ENCODE results near the gene GALNT5.
A peak's percentile ranks its signal among the peaks of the same experiment; 100 is the strongest.

Gene GALNT5

DNA sequence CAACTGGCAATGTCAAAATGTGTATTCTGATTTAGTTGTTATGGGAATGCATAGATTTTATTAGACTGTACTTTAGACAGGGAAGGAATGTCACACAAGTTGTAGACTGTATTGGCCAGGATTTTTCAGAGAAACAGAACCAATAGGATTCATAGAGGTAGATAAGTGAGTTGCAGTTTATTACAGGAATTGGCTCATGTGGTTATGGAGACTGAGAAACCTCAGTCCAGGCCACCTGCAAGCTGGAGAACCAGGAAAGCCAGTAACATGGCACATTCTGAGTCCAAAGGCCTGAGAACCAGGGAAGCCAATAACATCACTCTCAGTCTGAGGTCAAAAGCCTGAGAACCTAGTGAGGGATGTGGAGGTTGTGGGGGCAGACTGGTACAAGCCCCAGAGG is 1.8 kb upstream of the GALNT5 start:
- Histone ChIP-seq H3K27me3 (ENCODE audit: low read depth, low read length) (no peaks in the 10 kb centered on the region), H3K9ac (ENCODE audit: low read length) (peak overlapping the region; percentile 51; the same call in 1 of the 2 replicates), H4K20me1 (ENCODE audit: insufficient read depth, low read length) (no peaks in the 10 kb centered on the region), H3K27ac (ENCODE audit: low read length) (peak overlapping the region; percentile 92), H3K4me3 (ENCODE audit: low read length) (no peak overlapping the region), H3K9me3 (ENCODE audit: insufficient read depth, low read length) (no peaks in the 10 kb centered on the region), H3K79me2 (ENCODE audit: low read length) (no peaks in the 10 kb centered on the region), H3K36me3 (replicated peaks; ENCODE audit: low read depth, low read length) (no peaks in the 10 kb centered on the region), H3K4me1 (ENCODE audit: low read length) (peaks cover 58% of the 10 kb centered on the region), H2AFZ (ENCODE audit: low read depth, low read length) (0 out of 2 replicates have a peak overlapping the region, but pooled peaks have one; percentile 2), H3K4me2 (ENCODE audit: low read length) (peak overlapping the region; percentile 13; the same call in 1 of the 2 replicates)
- TF ChIP-seq, protein P1, sequence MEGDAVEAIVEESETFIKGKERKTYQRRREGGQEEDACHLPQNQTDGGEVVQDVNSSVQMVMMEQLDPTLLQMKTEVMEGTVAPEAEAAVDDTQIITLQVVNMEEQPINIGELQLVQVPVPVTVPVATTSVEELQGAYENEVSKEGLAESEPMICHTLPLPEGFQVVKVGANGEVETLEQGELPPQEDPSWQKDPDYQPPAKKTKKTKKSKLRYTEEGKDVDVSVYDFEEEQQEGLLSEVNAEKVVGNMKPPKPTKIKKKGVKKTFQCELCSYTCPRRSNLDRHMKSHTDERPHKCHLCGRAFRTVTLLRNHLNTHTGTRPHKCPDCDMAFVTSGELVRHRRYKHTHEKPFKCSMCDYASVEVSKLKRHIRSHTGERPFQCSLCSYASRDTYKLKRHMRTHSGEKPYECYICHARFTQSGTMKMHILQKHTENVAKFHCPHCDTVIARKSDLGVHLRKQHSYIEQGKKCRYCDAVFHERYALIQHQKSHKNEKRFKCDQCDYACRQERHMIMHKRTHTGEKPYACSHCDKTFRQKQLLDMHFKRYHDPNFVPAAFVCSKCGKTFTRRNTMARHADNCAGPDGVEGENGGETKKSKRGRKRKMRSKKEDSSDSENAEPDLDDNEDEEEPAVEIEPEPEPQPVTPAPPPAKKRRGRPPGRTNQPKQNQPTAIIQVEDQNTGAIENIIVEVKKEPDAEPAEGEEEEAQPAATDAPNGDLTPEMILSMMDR (IDR thresholded peaks at IDR 0.05; ENCODE audit: low read depth, low read length), result no peak
- TF ChIP-seq EZH2phosphoT487 (IDR thresholded peaks at IDR 0.05; ENCODE audit: low read depth), result no peak

DNA sequence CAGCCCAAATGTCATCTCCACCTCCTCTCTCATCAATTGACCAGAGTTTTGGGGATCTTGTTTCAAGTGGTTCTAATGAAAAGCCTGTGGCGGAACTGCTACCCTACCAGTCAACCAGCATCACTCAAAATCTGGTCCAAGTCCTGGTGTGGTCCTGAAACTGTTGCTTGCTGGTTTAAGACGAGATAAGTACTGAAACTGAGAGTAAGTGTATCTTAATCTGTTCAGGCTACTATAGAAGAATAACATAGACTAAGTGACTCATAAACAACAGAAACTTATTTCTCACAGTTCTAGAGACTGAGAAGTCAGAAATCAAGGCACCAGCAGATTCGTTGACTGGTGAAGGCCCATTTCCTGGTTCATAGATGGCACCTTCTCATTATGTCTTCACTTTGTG is 879 bp upstream of the GALNT5 start:
- no peaks in the 10 kb centered on the region for H4K20me1 ChIP-seq (ENCODE audit: insufficient read depth, low read length)
- peak overlapping the region; percentile 40; the same call in 1 of the 2 replicates for H3K9ac ChIP-seq (ENCODE audit: low read length)
- TF ChIP-seq EZH2phosphoT487 (IDR thresholded peaks at IDR 0.05; ENCODE audit: low read depth), result no peak
- TF ChIP-seq, protein P1 (IDR thresholded peaks at IDR 0.05; ENCODE audit: low read depth, low read length), result no peak
- H3K4me3 ChIP-seq (ENCODE audit: low read length), result no peak overlapping the region
- H3K9me3 ChIP-seq (ENCODE audit: insufficient read depth, low read length), result no peaks in the 10 kb centered on the region
- H3K4me2 ChIP-seq (ENCODE audit: low read length), result peak overlapping the region; percentile 19
- no peaks in the 10 kb centered on the region for H3K79me2 ChIP-seq (ENCODE audit: low read length)
- peak overlapping the region; percentile 22 for H2AFZ ChIP-seq (ENCODE audit: low read depth, low read length)
- peaks cover 65% of the 10 kb centered on the region for H3K4me1 ChIP-seq (ENCODE audit: low read length)
- peak overlapping the region; percentile 92 for H3K27ac ChIP-seq (ENCODE audit: low read length)
- no peaks in the 10 kb centered on the region for H3K36me3 ChIP-seq (replicated peaks; ENCODE audit: low read depth, low read length)
- no peaks in the 10 kb centered on the region for H3K27me3 ChIP-seq (ENCODE audit: low read depth, low read length)

DNA sequence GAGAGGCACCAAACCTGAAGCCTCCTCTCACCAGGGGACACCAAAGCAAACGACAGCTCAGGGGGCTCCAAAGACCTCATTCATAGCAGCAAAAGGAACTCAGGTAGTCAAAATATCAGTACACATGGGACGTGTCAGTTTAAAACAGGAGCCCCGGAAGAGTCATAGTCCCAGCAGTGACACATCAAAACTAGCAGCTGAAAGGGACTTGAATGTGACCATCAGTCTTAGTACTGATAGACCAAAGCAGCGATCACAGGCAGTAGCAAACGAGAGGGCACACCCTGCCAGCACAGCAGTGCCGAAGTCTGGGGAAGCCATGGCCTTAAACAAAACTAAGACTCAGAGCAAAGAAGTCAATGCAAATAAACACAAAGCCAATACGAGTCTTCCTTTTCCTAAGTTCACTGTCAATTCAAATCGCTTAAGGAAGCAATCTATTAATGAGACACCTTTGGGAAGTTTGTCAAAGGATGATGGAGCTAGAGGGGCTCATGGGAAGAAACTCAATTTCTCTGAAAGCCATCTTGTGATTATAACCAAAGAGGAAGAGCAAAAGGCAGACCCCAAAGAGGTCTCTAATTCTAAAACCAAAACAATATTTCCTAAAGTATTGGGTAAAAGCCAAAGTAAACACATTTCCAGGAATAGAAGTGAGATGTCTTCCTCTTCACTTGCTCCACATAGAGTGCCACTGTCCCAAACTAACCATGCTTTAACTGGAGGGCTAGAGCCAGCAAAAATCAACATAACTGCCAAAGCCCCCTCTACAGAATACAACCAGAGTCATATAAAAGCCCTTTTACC is 1.2 kb downstream of the GALNT5 start:
- TF ChIP-seq EZH2phosphoT487 (IDR thresholded peaks at IDR 0.05; ENCODE audit: low read depth), result no peak
- TF ChIP-seq, protein P1 (IDR thresholded peaks at IDR 0.05; ENCODE audit: low read depth, low read length), result no peak
- peak overlapping the region; percentile 92; the same call in 1 of the 2 replicates for H3K27ac ChIP-seq (ENCODE audit: low read length)

DNA sequence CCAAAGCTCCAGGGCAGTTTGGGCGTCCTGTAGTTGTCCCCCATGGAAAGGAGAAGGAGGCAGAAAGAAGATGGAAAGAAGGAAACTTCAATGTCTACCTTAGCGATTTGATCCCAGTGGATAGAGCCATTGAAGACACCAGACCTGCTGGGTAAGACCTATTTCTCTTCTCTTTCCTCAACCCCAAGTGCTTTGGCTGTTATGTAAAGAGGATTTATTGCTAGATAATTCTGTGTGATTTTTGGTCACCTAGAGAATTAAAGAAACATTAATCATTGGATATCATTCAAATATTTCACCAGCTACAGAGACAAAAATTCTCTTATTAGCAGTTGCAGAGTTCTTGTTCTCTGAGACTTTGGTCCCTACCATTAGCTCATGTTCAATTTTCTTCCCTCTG is 1.9 kb downstream of the GALNT5 start:
- Histone ChIP-seq H3K36me3 (replicated peaks; ENCODE audit: low read depth, low read length) (no peaks in the 10 kb centered on the region), H3K9me3 (ENCODE audit: insufficient read depth, low read length) (no peaks in the 10 kb centered on the region), H3K4me1 (ENCODE audit: low read length) (peaks cover 74% of the 10 kb centered on the region), H2AFZ (ENCODE audit: low read depth, low read length) (no peak overlapping the region), H3K79me2 (ENCODE audit: low read length) (no peaks in the 10 kb centered on the region), H3K4me3 (ENCODE audit: low read length) (no peak overlapping the region), H3K4me2 (ENCODE audit: low read length) (no peak overlapping the region), H3K27me3 (ENCODE audit: low read depth, low read length) (no peaks in the 10 kb centered on the region), H3K27ac (ENCODE audit: low read length) (no peak overlapping the region), H3K9ac (ENCODE audit: low read length) (no peak overlapping the region), H4K20me1 (ENCODE audit: insufficient read depth, low read length) (no peaks in the 10 kb centered on the region)
- TF ChIP-seq, protein P1 (IDR thresholded peaks at IDR 0.05; ENCODE audit: low read depth, low read length), result no peak
- TF ChIP-seq EZH2phosphoT487 (IDR thresholded peaks at IDR 0.05; ENCODE audit: low read depth), result no peak

More for the DNA sequence above, 1.2 kb downstream of the GALNT5 start:
- Histone ChIP-seq H3K9ac (ENCODE audit: low read length) (no peak overlapping the region), H2AFZ (ENCODE audit: low read depth, low read length) (0 out of 2 replicates have a peak overlapping the region, but pooled peaks have one; percentile 20), H3K4me1 (ENCODE audit: low read length) (peaks cover 70% of the 10 kb centered on the region), H4K20me1 (ENCODE audit: insufficient read depth, low read length) (no peaks in the 10 kb centered on the region), H3K27me3 (ENCODE audit: low read depth, low read length) (no peaks in the 10 kb centered on the region), H3K9me3 (ENCODE audit: insufficient read depth, low read length) (no peaks in the 10 kb centered on the region), H3K4me2 (ENCODE audit: low read length) (no peak overlapping the region), H3K4me3 (ENCODE audit: low read length) (no peak overlapping the region), H3K36me3 (replicated peaks; ENCODE audit: low read depth, low read length) (no peaks in the 10 kb centered on the region), H3K79me2 (ENCODE audit: low read length) (no peaks in the 10 kb centered on the region)

Measured in OCI-LY3 (cell line).